Naive thymus-derived CD8-positive, alpha-beta T cell (primary cell): Measurements from ENCODE around the gene MMRN2. TPM values are rescaled to one million over a fixed set of nuclear protein-coding genes. Genes with fewer than 3 reads are reported as not detected.
"Not testable (repeated sequence)": the region's sequence is repeated elsewhere in the genome, so short reads cannot be mapped to it uniquely, and the experiment has no call there.

ENCODE experiments used
- ATAC-seq, 2 donors: fragments of 150-1000 bp; cut with Tn5 transposase in 1 of 2; sonication (Bioruptor Pico), chemical (Tn5 transposase) in 1 of 2; 1 replicate in 1 of 2; 2 replicates in 1 of 2; pipeline ENCODE4 v1.10.0; 2021; ENCODE audit warnings: mild to moderate bottlenecking in 2 of 2, moderate library complexity in 2 of 2
- POLR2A ChIA-PET: fragments of 350-600 bp; sonication (Branson Sonifier 250); formaldehyde crosslinking; loops from one replicate; lab custom pipeline; 2021; ENCODE audit warnings: antibody characterized with exemption; lab: Charles Lee
- DNase-seq, 10 donors: peaks; one replicate each; pipeline versions ENCODE4 v3.0.0 to v3.0.0-alpha.2; 2020 to 2022
- H3K27ac Mint-ChIP-seq, 10 donors: one replicate each; pipeline ENCODE4 v1.8.0; 2020 to 2022; ENCODE audit warnings: mild to moderate bottlenecking in 10 of 10, mixed read lengths in 10 of 10, moderate library complexity in 4 of 10, inconsistent platforms in 1 of 10
- H3K27me3 Mint-ChIP-seq, 5 donors: one replicate each; pipeline ENCODE4 v1.8.0; 2021 to 2022; ENCODE audit warnings: mixed read lengths in 5 of 5
- H3K36me3 Mint-ChIP-seq, 3 donors: one replicate each; pipeline ENCODE4 v1.8.0; 2020 to 2022; ENCODE audit warnings: mixed read lengths in 3 of 3, mild to moderate bottlenecking in 2 of 3, inconsistent platforms in 1 of 3
- H3K4me1 Mint-ChIP-seq, 4 donors: one replicate each; pipeline ENCODE4 v1.8.0; 2021 to 2022; ENCODE audit warnings: mixed read lengths in 4 of 4
- H3K4me3 Mint-ChIP-seq, 10 donors: one replicate each; pipeline ENCODE4 v1.8.0; 2020 to 2022; ENCODE audit warnings: mild to moderate bottlenecking in 10 of 10, mixed read lengths in 10 of 10, moderate library complexity in 6 of 10, inconsistent platforms in 1 of 10
- H3K9me3 Mint-ChIP-seq, 9 donors: one replicate each; pipeline ENCODE4 v1.8.0; 2020 to 2022; ENCODE audit warnings: mixed read lengths in 9 of 9, mild to moderate bottlenecking in 3 of 9, inconsistent platforms in 1 of 9, moderate library complexity in 1 of 9
- polyA plus RNA-seq, 3 donors: library from polyadenylated mRNA; unstranded; fragments of 300-500 nt; fragmentation: Illumina TruSeq; gene quantifications; one replicate each; pipeline ENCODE4 v1.2.3, GENCODE V29; 2021
- total RNA-seq, 8 experiments: library from RNA in 2 of 8; stranded (reverse) in 2 of 8; gene quantifications; one replicate each; pipeline ENCODE4 v1.2.3 and lab custom pipeline; 2021 to 2026

Gene MMRN2
- total and polyA plus RNA-seq, 5 experiments from 2014 or later: 0.11 to 1.2 (median 0.74) TPM; not detected in 2

GRCh38 chr10:86943316-86944030 lies 13.9 kb downstream of the MMRN2 start:
- Mint-ChIP-seq H3K27ac (no peak overlapping the region), H3K27me3 (no peaks in the 10 kb centered on the region), H3K36me3 (peaks cover 0 to 3% (median 0%) of the 10 kb centered on the region in 3 donors), H3K4me1 (peaks cover 0 to 8% (median 6%) of the 10 kb centered on the region in 4 donors), H3K9me3 (peaks cover 0 to 6% (median 0%) of the 10 kb centered on the region in 9 donors), H3K4me3 (no peak overlapping the region)
- ATAC-seq (no peak), DNase-seq (no peak)
- POLR2A ChIA-PET: interaction anchor here (0.5 kb wide), 2 partner anchors 131 to 139 kb away, joined by 3 to 4 read pairs; no protein-coding TSS in a partner anchor

DNA sequence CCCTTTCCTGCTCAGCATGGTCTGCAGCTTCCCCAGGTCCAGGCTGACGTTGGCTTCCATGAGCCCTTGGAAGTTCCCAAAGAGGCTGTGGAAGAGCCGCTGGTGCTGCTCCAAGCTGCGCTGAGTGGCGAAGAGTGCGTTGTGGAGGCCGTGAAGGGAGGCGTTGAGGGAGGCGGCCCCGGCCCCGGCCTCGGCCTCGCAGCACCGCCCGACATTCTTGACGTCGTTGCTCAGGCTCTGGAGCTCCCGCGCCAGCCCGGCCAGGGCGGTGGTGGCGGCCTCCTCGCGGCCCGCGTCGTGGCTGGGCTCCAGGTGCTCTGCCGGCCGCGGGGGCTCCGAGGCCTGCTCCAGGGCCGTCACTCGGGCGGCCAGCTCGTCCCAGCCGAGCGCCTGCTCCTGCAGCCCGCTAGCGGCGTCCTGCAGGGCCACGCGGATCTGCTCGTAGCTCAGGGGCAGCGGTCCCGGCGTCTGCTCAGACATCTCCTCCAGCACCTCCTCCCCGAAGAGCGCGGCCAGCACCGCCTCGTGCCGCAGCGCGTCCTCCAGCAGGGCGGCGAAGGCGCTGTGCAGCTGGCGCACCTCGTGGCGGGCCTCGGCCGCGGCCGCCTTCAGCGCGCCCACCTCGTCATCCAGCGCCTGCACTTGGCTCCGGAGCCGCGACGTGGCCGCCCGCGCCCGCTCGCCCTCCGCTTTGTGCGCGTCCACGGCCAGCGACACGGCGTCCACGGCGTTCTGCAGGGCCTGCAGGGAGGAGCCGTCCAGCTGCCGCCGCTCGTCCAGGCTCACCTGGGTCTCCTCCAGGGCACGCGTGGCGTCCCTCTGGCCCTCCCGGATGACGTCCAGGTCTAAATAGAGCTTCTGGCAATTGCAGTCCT lies 14.7 kb downstream of the MMRN2 start:
- Mint-ChIP-seq H3K36me3 (no peaks in the 10 kb centered on the region), H3K9me3 (no peaks in the 10 kb centered on the region), H3K4me3 (no peak overlapping the region), H3K4me1 (peaks cover 0 to 7% (median 4%) of the 10 kb centered on the region in 4 donors), H3K27me3 (no peaks in the 10 kb centered on the region), H3K27ac (no peak overlapping the region)
- DNase-seq (no peak), ATAC-seq (no peak)
- POLR2A ChIA-PET: interaction anchor here (0.5 to 1.0 kb wide), 3 partner anchors 25 to 228 kb away, joined by 3 to 4 read pairs (median 3); partner anchors contain the start of gene ADIRF

DNA sequence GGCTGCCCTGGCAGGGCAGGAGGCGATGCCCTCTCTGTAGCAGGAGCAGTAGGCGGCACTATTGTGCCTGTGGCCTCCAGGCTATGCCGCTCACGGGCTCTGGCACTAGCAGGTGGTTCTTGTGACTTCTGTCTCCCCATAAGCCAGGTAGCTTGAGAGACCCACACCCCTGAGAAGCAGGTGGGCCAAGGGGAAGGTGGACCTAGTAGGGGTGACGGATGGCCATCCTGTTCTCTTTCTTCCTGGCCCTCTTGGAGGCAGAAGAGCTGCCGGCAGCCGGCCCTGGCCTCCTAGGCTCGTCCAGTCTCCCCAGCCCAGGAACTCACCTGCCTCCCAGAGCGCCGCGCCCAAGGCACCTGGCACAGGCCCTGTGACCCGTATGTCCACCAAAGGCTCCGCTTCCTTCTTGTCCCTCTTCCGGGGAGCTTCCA lies 15.4 kb downstream of the MMRN2 start:
- no peak for DNase-seq
- POLR2A ChIA-PET: interaction anchor here (0.5 to 1.0 kb wide), 3 partner anchors 26 to 227 kb away, joined by 3 to 4 read pairs (median 3); partner anchors contain the start of gene ADIRF

DNA sequence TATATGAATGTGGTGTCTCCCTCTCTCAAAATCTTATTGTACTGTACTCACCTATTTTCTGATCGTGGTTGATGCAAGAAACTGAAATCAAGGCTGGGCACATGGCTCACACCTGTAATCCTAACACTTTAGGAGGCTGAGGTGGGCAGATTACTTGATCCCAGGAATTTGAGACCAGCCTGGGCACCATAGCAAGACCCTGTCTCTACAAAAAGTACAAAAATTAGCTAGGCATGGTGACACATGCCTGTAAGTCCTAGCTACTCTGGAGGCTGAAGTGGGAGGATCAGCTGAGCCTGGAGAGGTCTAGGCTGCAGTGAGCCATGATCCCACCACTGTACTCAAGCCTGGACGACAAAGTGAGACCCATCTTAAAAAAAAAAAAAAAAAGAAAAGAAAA lies 16.0 kb downstream of the MMRN2 start:
- POLR2A ChIA-PET: interaction anchor here (0.9 kb wide), 1 partner anchor 25 kb away, joined by 4 read pairs; no protein-coding TSS in a partner anchor
- H3K36me3 Mint-ChIP-seq: no peaks in the 10 kb centered on the region
- no peak overlapping the region for H3K27ac Mint-ChIP-seq
- H3K4me3 Mint-ChIP-seq: no peak overlapping the region
- no peaks in the 10 kb centered on the region for H3K9me3 Mint-ChIP-seq
- no peak for ATAC-seq
- H3K27me3 Mint-ChIP-seq: no peaks in the 10 kb centered on the region
- H3K4me1 Mint-ChIP-seq: peaks cover 0 to 4% (median 2%) of the 10 kb centered on the region in 4 donors
- DNase-seq: no peak

More for the DNA sequence above, 15.4 kb downstream of the MMRN2 start:
- H3K4me3 Mint-ChIP-seq: no peak overlapping the region
- ATAC-seq: no peak
- H3K4me1 Mint-ChIP-seq: peaks cover 0 to 7% (median 4%) of the 10 kb centered on the region in 4 donors
- no peaks in the 10 kb centered on the region for H3K9me3 Mint-ChIP-seq
- H3K27me3 Mint-ChIP-seq: no peaks in the 10 kb centered on the region
- no peaks in the 10 kb centered on the region for H3K36me3 Mint-ChIP-seq
- no peak overlapping the region for H3K27ac Mint-ChIP-seq

DNA sequence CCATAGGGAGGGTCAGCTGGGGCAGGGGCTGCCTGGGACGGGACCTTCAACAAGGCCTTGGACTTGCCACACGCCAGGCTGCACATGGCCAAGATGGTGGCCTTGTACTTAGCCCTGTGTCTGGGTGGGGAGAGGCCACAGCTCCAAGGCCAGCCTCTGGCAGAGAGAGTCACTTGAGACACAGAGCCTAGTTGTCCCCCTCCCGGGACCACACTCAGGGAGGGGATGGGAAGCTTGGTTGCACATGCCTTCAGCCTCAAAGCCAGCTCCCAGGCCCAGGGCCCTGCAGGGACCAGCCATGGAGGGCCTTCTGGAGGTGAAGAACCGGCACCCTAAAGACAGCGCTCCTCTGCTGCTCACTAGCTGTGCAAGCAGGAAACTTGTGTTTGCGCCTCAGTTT lies 16.7 kb downstream of the MMRN2 start:
- H3K36me3 Mint-ChIP-seq: no peaks in the 10 kb centered on the region
- no peaks in the 10 kb centered on the region for H3K27me3 Mint-ChIP-seq
- H3K27ac Mint-ChIP-seq: peak overlapping the region in 1 of 10 donors; percentile 56
- H3K4me1 Mint-ChIP-seq: peaks cover 0 to 4% (median 2%) of the 10 kb centered on the region in 4 donors
- ATAC-seq: no peak
- no peak for DNase-seq
- H3K4me3 Mint-ChIP-seq: no peak overlapping the region
- H3K9me3 Mint-ChIP-seq: no peaks in the 10 kb centered on the region
- POLR2A ChIA-PET: interaction anchor here (0.9 to 1.1 kb wide), 2 partner anchors 26 to 30 kb away, joined by 4 read pairs; no protein-coding TSS in a partner anchor

GRCh38 chr10:86940076-86940475 lies 17.3 kb downstream of the MMRN2 start:
- H3K36me3 Mint-ChIP-seq, H3K9me3 Mint-ChIP-seq, DNase-seq, ATAC-seq, H3K4me1 Mint-ChIP-seq, H3K27me3 Mint-ChIP-seq: not testable (repeated sequence)
- Mint-ChIP-seq H3K27ac (peak overlapping the region in 1 of 10 donors; percentile 55), H3K4me3 (peak overlapping the region in 2 of 10 donors; percentile 14 to 58)
- POLR2A ChIA-PET: interaction anchor here (0.7 to 1.1 kb wide), 3 partner anchors 28 to 143 kb away, joined by 3 to 4 read pairs (median 4); partner anchors contain the start of gene ADIRF

- H3K27me3 Mint-ChIP-seq: no peaks in the 10 kb centered on the region
- no peak for ATAC-seq
- no peak overlapping the region for H3K27ac Mint-ChIP-seq
- H3K36me3 Mint-ChIP-seq: no peaks in the 10 kb centered on the region
- no peak for DNase-seq
- POLR2A ChIA-PET: interaction anchor here (1.3 kb wide), 1 partner anchor 30 kb away, joined by 3 read pairs; the partner anchor contains the start of gene ADIRF
- H3K4me1 Mint-ChIP-seq: peaks cover 0 to 3% (median 2%) of the 10 kb centered on the region in 4 donors
- H3K9me3 Mint-ChIP-seq: no peaks in the 10 kb centered on the region
- no peak overlapping the region for H3K4me3 Mint-ChIP-seq
Measured at GRCh38 chr10:86938260-86938659, 19.2 kb downstream of the MMRN2 start.

DNA sequence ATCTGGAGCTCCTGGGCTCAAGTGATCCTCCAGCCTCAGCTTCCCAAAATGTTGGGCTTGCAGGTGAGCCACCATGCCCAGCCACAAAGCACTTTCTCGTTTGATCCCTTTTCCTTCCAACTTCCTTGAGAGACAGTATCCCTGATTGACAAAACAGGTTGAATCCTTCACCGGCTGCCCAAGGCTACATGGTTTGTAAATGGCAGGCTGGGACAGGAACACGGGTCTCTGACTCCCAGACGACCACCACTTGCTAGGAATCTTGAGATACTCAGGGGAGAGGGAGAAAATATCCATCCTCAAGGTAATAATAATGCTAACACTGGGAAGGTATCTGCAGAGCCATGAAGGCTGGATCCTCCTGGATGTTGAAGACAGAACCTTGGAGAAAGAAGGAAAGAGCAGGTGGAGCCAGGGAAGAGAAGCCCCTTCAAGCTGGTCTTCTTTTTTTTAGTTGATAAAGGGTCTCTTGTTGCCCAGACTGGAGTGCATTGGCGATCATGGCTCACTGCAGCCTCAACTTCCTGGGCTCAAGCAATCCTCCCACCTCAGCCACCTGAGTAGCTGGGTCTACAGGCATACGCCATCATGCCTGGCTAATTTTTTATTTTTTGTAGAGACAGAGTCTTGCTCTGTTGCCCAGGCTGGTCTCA lies 19.8 kb downstream of the MMRN2 start:
- no peaks in the 10 kb centered on the region for H3K36me3 Mint-ChIP-seq
- peaks cover 0 to 3% (median 2%) of the 10 kb centered on the region in 4 donors for H3K4me1 Mint-ChIP-seq
- ATAC-seq: no peak
- POLR2A ChIA-PET: interaction anchor here (0.9 to 1.3 kb wide), 2 partner anchors 30 to 33 kb away, joined by 3 read pairs; partner anchors contain the start of gene ADIRF
- no peaks in the 10 kb centered on the region for H3K9me3 Mint-ChIP-seq
- H3K4me3 Mint-ChIP-seq: no peak overlapping the region
- H3K27ac Mint-ChIP-seq: no peak overlapping the region
- DNase-seq: no peak
- no peaks in the 10 kb centered on the region for H3K27me3 Mint-ChIP-seq

DNA sequence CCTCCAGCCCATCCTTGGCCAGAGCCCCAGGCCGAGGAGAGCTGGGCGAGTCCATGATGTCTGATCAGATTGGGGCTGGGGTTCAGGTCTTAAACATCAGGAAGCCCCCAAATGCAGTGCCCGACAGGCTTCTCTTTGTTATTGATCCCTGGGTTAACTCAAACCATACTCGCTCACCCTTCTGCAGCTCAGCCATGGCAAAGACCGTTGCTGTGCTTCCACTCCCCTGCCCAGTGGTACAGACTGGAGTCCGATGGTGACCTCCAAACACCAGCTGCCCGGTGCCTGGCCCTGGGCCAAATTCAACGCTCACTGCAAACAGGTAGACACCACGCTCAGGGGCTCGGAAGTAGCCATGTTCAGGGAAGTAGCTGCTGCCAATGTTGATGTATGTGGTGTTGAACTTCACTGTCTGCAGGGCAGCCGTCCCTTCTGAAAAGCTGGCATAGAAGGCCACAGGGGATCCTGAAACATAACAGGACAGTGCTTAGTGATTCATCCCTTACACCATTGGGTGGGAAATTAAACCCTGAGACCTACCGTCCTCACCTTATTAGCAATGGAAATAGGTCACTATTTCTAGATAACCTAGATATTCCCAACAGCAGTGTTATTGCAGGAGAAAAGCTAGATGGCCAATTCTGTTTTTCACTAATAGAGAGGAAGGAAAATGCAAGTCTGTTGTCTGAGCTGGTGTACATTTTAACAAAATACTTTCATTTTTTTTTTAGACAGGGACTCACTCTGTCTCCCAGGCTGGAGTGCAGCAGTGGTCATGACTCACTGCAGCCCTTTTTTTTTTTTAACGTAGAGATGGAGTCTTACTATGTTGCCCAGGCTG lies 20.5 kb downstream of the MMRN2 start:
- H3K36me3 Mint-ChIP-seq: no peaks in the 10 kb centered on the region
- POLR2A ChIA-PET: interaction anchor here (0.5 to 0.9 kb wide), 2 partner anchors 34 to 237 kb away, joined by 3 read pairs; no protein-coding TSS in a partner anchor
- DNase-seq (no peak), ATAC-seq (no peak)
- H3K4me3 Mint-ChIP-seq: no peak overlapping the region
- H3K9me3 Mint-ChIP-seq: no peaks in the 10 kb centered on the region
- H3K27ac Mint-ChIP-seq: no peak overlapping the region
- no peaks in the 10 kb centered on the region for H3K27me3 Mint-ChIP-seq
- H3K4me1 Mint-ChIP-seq: peaks cover 0 to 3% (median 2%) of the 10 kb centered on the region in 4 donors

GRCh38 chr10:86934162-86934711 lies 23.2 kb downstream of the MMRN2 start:
- H3K27me3 Mint-ChIP-seq, H3K4me1 Mint-ChIP-seq, DNase-seq, H3K36me3 Mint-ChIP-seq, H3K9me3 Mint-ChIP-seq, H3K4me3 Mint-ChIP-seq, POLR2A ChIA-PET, H3K27ac Mint-ChIP-seq, ATAC-seq: not testable (repeated sequence)

GRCh38 chr10:86932674-86933073 lies 24.7 kb downstream of the MMRN2 start:
- H3K27ac Mint-ChIP-seq: peak overlapping the region in 2 of 10 donors; percentile 11 to 22
- POLR2A ChIA-PET: no interaction called here
- H3K9me3 Mint-ChIP-seq: no peaks in the 10 kb centered on the region
- H3K4me3 Mint-ChIP-seq: no peak overlapping the region
- peaks cover 0 to 5% (median 0%) of the 10 kb centered on the region in 3 donors for H3K36me3 Mint-ChIP-seq
- no peak for ATAC-seq
- H3K27me3 Mint-ChIP-seq: no peaks in the 10 kb centered on the region
- H3K4me1 Mint-ChIP-seq: no peaks in the 10 kb centered on the region
- DNase-seq: no peak
